Tibial nerve (tissue), 4 donors: ENCODE results near the gene TRMT10C.

Experiments
- EP300 ChIP-seq, 2 donors: sonication (generic); formaldehyde crosslinking; IDR thresholded peaks; one replicate each; pipeline ENCODE4 v1.6.1; 2017; ENCODE audit warnings: antibody characterized with exemption in 2 of 2, mild to moderate bottlenecking in 1 of 2
- POLR2A ChIP-seq, 2 donors: fragments of 450-650 bp; IDR thresholded peaks; one replicate each; pipeline ENCODE4 v1.6.1; 2017; ENCODE audit warnings: antibody characterized with exemption in 2 of 2, mild to moderate bottlenecking in 2 of 2, moderate library complexity in 2 of 2
- TF ChIP-seq, protein P1 (sequence below), 5 experiments: fragments of 200-600 bp in 3 of 5; fragments of 450-650 bp in 2 of 5; sonication (generic) in 3 of 5; IDR thresholded peaks; one replicate each; pipeline ENCODE4 v1.5.1; 2016 to 2019; ENCODE audit warnings: antibody characterized with exemption in 5 of 5, mild to moderate bottlenecking in 3 of 5, moderate library complexity in 2 of 5

DNA sequence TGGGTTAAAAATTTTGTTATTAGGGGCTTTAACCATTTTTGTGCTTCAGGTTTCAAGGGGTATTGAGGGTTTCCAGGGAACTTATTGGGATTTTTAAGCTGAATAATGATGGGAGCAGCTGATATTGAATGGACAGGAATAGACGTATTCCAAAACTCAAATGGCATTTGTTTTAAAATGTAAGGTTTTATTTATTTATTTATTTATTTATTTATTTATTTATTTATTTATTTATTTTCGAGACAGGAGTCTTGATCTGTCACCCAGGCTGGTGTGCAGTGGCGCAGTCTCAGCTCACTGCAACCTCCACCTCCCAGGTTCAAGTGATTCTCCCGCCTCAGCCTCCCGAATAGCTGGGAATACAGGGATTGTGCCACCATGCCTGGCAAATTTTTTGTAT lies 26.4 kb upstream of the TRMT10C start:
- TF ChIP-seq, protein P1, sequence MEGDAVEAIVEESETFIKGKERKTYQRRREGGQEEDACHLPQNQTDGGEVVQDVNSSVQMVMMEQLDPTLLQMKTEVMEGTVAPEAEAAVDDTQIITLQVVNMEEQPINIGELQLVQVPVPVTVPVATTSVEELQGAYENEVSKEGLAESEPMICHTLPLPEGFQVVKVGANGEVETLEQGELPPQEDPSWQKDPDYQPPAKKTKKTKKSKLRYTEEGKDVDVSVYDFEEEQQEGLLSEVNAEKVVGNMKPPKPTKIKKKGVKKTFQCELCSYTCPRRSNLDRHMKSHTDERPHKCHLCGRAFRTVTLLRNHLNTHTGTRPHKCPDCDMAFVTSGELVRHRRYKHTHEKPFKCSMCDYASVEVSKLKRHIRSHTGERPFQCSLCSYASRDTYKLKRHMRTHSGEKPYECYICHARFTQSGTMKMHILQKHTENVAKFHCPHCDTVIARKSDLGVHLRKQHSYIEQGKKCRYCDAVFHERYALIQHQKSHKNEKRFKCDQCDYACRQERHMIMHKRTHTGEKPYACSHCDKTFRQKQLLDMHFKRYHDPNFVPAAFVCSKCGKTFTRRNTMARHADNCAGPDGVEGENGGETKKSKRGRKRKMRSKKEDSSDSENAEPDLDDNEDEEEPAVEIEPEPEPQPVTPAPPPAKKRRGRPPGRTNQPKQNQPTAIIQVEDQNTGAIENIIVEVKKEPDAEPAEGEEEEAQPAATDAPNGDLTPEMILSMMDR (IDR thresholded peaks at IDR 0.05): no peak
- TF ChIP-seq POLR2A (IDR thresholded peaks at IDR 0.05) (no peak), EP300 (IDR thresholded peaks at IDR 0.05) (no peak)
